Measurements from ENCODE around the gene TIPIN.
"Not testable (repeated sequence)": the region's sequence is repeated elsewhere in the genome, so short reads cannot be mapped to it uniquely, and the experiment has no call there.

Gene TIPIN

GRCh38 chr15:66326051-66326450, 30.4 kb downstream of the TIPIN start:
- Histone ChIP-seq H3K9ac (ENCODE audit: low read depth, low read length) (no peak overlapping the region), H3K27me3 (ENCODE audit: control insufficient read depth, insufficient read depth, low read length) (no peaks in the 10 kb centered on the region), H3K4me3 (ENCODE audit: low read length) (no peak overlapping the region), H3K9me3 (replicated peaks; ENCODE audit: low read length) (no peaks in the 10 kb centered on the region), H3K4me1 (ENCODE audit: control insufficient read depth, insufficient read depth, low read length) (no peaks in the 10 kb centered on the region), H3K36me3 (ENCODE audit: insufficient read depth, low read length) (peaks cover 40% of the 10 kb centered on the region), H3K4me2 (ENCODE audit: low read length) (no peak overlapping the region)

GRCh38 chr15:66323312-66323928, 33.1 kb downstream of the TIPIN start:
- Histone ChIP-seq H3K36me3 (ENCODE audit: insufficient read depth, low read length) (peaks cover 48% of the 10 kb centered on the region), H3K9ac (ENCODE audit: low read depth, low read length) (no peak overlapping the region), H3K4me3 (ENCODE audit: low read length) (no peak overlapping the region), H3K27me3 (ENCODE audit: control insufficient read depth, insufficient read depth, low read length) (no peaks in the 10 kb centered on the region), H3K4me2 (ENCODE audit: low read length) (no peak overlapping the region), H3K4me1 (ENCODE audit: control insufficient read depth, insufficient read depth, low read length) (no peaks in the 10 kb centered on the region), H3K9me3 (replicated peaks; ENCODE audit: low read length) (no peaks in the 10 kb centered on the region)

GRCh38 chr15:66312144-66312543, 44.3 kb downstream of the TIPIN start:
- Histone ChIP-seq H3K4me1 (ENCODE audit: control insufficient read depth, insufficient read depth, low read length) (no peaks in the 10 kb centered on the region), H3K36me3 (ENCODE audit: insufficient read depth, low read length) (peaks cover 27% of the 10 kb centered on the region), H3K9me3 (replicated peaks; ENCODE audit: low read length) (no peaks in the 10 kb centered on the region), H3K4me2 (ENCODE audit: low read length) (no peak overlapping the region), H3K9ac (ENCODE audit: low read depth, low read length) (no peak overlapping the region), H3K4me3 (ENCODE audit: low read length) (no peak overlapping the region), H3K27me3 (ENCODE audit: control insufficient read depth, insufficient read depth, low read length) (no peaks in the 10 kb centered on the region)

- no peak overlapping the region for H3K4me2 ChIP-seq (ENCODE audit: low read length)
- H3K9me3 ChIP-seq (replicated peaks; ENCODE audit: low read length), result no peaks in the 10 kb centered on the region
- no peaks in the 10 kb centered on the region for H3K27me3 ChIP-seq (ENCODE audit: control insufficient read depth, insufficient read depth, low read length)
- H3K4me1 ChIP-seq (ENCODE audit: control insufficient read depth, insufficient read depth, low read length), result no peaks in the 10 kb centered on the region
- no peak overlapping the region for H3K4me3 ChIP-seq (ENCODE audit: low read length)
- H3K36me3 ChIP-seq (ENCODE audit: insufficient read depth, low read length), result peaks cover 22% of the 10 kb centered on the region
- H3K9ac ChIP-seq (ENCODE audit: low read depth, low read length), result no peak overlapping the region
Observed at GRCh38 chr15:66310786-66311185, 45.7 kb downstream of the TIPIN start.

- Histone ChIP-seq H3K9me3 (replicated peaks; ENCODE audit: low read length) (no peaks in the 10 kb centered on the region), H3K27me3 (ENCODE audit: control insufficient read depth, insufficient read depth, low read length) (no peaks in the 10 kb centered on the region), H3K9ac (ENCODE audit: low read depth, low read length) (no peak overlapping the region), H3K4me2 (ENCODE audit: low read length) (no peak overlapping the region), H3K4me1 (ENCODE audit: control insufficient read depth, insufficient read depth, low read length) (no peaks in the 10 kb centered on the region), H3K4me3 (ENCODE audit: low read length) (no peak overlapping the region), H3K36me3 (ENCODE audit: insufficient read depth, low read length) (peaks cover 16% of the 10 kb centered on the region)
Observed at GRCh38 chr15:66309828-66310227, 46.7 kb downstream of the TIPIN start.

- Histone ChIP-seq H3K27me3 (ENCODE audit: control insufficient read depth, insufficient read depth, low read length) (no peaks in the 10 kb centered on the region), H3K4me3 (ENCODE audit: low read length) (no peak overlapping the region), H3K9ac (ENCODE audit: low read depth, low read length) (no peak overlapping the region), H3K36me3 (ENCODE audit: insufficient read depth, low read length) (peaks cover 8% of the 10 kb centered on the region), H3K4me2 (ENCODE audit: low read length) (no peak overlapping the region), H3K9me3 (replicated peaks; ENCODE audit: low read length) (no peaks in the 10 kb centered on the region), H3K4me1 (ENCODE audit: control insufficient read depth, insufficient read depth, low read length) (no peaks in the 10 kb centered on the region)
Observed at GRCh38 chr15:66308531-66308930, 48.0 kb downstream of the TIPIN start.

- no peaks in the 10 kb centered on the region for H3K27me3 ChIP-seq (ENCODE audit: control insufficient read depth, insufficient read depth, low read length)
- H3K9me3 ChIP-seq (replicated peaks; ENCODE audit: low read length), result no peaks in the 10 kb centered on the region
- no peak overlapping the region for H3K4me3 ChIP-seq (ENCODE audit: low read length)
- H3K4me1 ChIP-seq (ENCODE audit: control insufficient read depth, insufficient read depth, low read length), result no peaks in the 10 kb centered on the region
- H3K36me3 ChIP-seq (ENCODE audit: insufficient read depth, low read length), result peaks cover 3% of the 10 kb centered on the region
- H3K9ac ChIP-seq (ENCODE audit: low read depth, low read length), result no peak overlapping the region
- H3K4me2 ChIP-seq (ENCODE audit: low read length), result no peak overlapping the region
Observed at GRCh38 chr15:66306381-66306780, 50.1 kb downstream of the TIPIN start.

- H3K36me3 ChIP-seq (ENCODE audit: insufficient read depth, low read length); H3K4me3 ChIP-seq (ENCODE audit: low read length); H3K4me2 ChIP-seq (ENCODE audit: low read length); H3K9ac ChIP-seq (ENCODE audit: low read depth, low read length); H3K27me3 ChIP-seq (ENCODE audit: control insufficient read depth, insufficient read depth, low read length); H3K9me3 ChIP-seq (replicated peaks; ENCODE audit: low read length); H3K4me1 ChIP-seq (ENCODE audit: control insufficient read depth, insufficient read depth, low read length): not testable (repeated sequence)
Observed at GRCh38 chr15:66304425-66304824, 52.1 kb downstream of the TIPIN start.

- H3K4me1 ChIP-seq (ENCODE audit: control insufficient read depth, insufficient read depth, low read length), result peaks cover 10% of the 10 kb centered on the region
- H3K4me3 ChIP-seq (ENCODE audit: low read length), result no peak overlapping the region
- H3K27me3 ChIP-seq (ENCODE audit: control insufficient read depth, insufficient read depth, low read length), result no peaks in the 10 kb centered on the region
- H3K9me3 ChIP-seq (replicated peaks; ENCODE audit: low read length), result no peaks in the 10 kb centered on the region
- H3K9ac ChIP-seq (ENCODE audit: low read depth, low read length), result no peak overlapping the region
- H3K4me2 ChIP-seq (ENCODE audit: low read length), result no peak overlapping the region
- H3K36me3 ChIP-seq (ENCODE audit: insufficient read depth, low read length), result no peaks in the 10 kb centered on the region
Observed at GRCh38 chr15:66302489-66303278, 53.8 kb downstream of the TIPIN start.

- H3K9ac ChIP-seq (ENCODE audit: low read depth, low read length), result no peak overlapping the region
- H3K4me3 ChIP-seq (ENCODE audit: low read length), result no peak overlapping the region
- H3K9me3 ChIP-seq (replicated peaks; ENCODE audit: low read length), result no peaks in the 10 kb centered on the region
- peaks cover 24% of the 10 kb centered on the region for H3K4me1 ChIP-seq (ENCODE audit: control insufficient read depth, insufficient read depth, low read length)
- no peaks in the 10 kb centered on the region for H3K36me3 ChIP-seq (ENCODE audit: insufficient read depth, low read length)
- H3K27me3 ChIP-seq (ENCODE audit: control insufficient read depth, insufficient read depth, low read length), result no peaks in the 10 kb centered on the region
- no peak overlapping the region for H3K4me2 ChIP-seq (ENCODE audit: low read length)
Observed at GRCh38 chr15:66298803-66299251, 57.7 kb downstream of the TIPIN start.

- Histone ChIP-seq H3K9me3 (replicated peaks; ENCODE audit: low read length) (no peaks in the 10 kb centered on the region), H3K4me3 (ENCODE audit: low read length) (no peak overlapping the region), H3K4me2 (ENCODE audit: low read length) (no peak overlapping the region), H3K9ac (ENCODE audit: low read depth, low read length) (no peak overlapping the region), H3K27me3 (ENCODE audit: control insufficient read depth, insufficient read depth, low read length) (no peaks in the 10 kb centered on the region), H3K4me1 (ENCODE audit: control insufficient read depth, insufficient read depth, low read length) (peaks cover 32% of the 10 kb centered on the region), H3K36me3 (ENCODE audit: insufficient read depth, low read length) (no peaks in the 10 kb centered on the region)
Observed at GRCh38 chr15:66296186-66296585, 60.3 kb downstream of the TIPIN start.

- Histone ChIP-seq H3K27me3 (ENCODE audit: control insufficient read depth, insufficient read depth, low read length) (no peaks in the 10 kb centered on the region), H3K4me2 (ENCODE audit: low read length) (peak overlapping the region; percentile 96), H3K36me3 (ENCODE audit: insufficient read depth, low read length) (no peaks in the 10 kb centered on the region), H3K4me1 (ENCODE audit: control insufficient read depth, insufficient read depth, low read length) (peaks cover 32% of the 10 kb centered on the region), H3K9ac (ENCODE audit: low read depth, low read length) (peak overlapping the region; percentile 92), H3K4me3 (ENCODE audit: low read length) (peak overlapping the region; percentile 83), H3K9me3 (replicated peaks; ENCODE audit: low read length) (no peaks in the 10 kb centered on the region)
Observed at GRCh38 chr15:66294932-66295235, 61.6 kb downstream of the TIPIN start.
